Endodermal cell (in vitro differentiated cells): Measurements from ENCODE around the gene SLC35D1. TPM values are rescaled to one million over a fixed set of nuclear protein-coding genes. Genes with fewer than 3 reads are reported as not detected.

ENCODE experiments used
- DNase-seq: peaks from one replicate; pipeline ENCODE4 v3.0.0-alpha.2; 2017
- H3K27ac ChIP-seq: 2 replicates; pipeline ENCODE4 v1.5.1; 2013; ENCODE audit warnings: mild to moderate bottlenecking, low read depth, low read length, moderate library complexity
- H3K27me3 ChIP-seq: 2 replicates; pipeline ENCODE4 v1.6.1; 2013; ENCODE audit warnings: mild to moderate bottlenecking, low read length, moderate library complexity; ENCODE audit not compliant: insufficient read depth, control insufficient read depth, poor library complexity, severe bottlenecking
- H3K36me3 ChIP-seq: 2 replicates; pipeline ENCODE4 v1.7.0; 2013; ENCODE audit warnings: mild to moderate bottlenecking, low read length, moderate library complexity; ENCODE audit not compliant: control insufficient read depth, insufficient read depth
- H3K4me1 ChIP-seq: one replicate; pipeline ENCODE4 v1.7.0; 2013; ENCODE audit warnings: low read length; ENCODE audit not compliant: control insufficient read depth, insufficient read depth
- H3K4me3 ChIP-seq: 2 replicates; pipeline ENCODE4 v1.5.1; 2013; ENCODE audit warnings: mild to moderate bottlenecking, low read length, moderate library complexity
- H3K9ac ChIP-seq: 2 replicates; pipeline ENCODE4 v1.6.1; 2013; ENCODE audit warnings: mild to moderate bottlenecking, low read length, moderate library complexity; ENCODE audit not compliant: poor library complexity, severe bottlenecking; ENCODE audit errors: extremely low read depth
- H3K9me3 ChIP-seq: 2 replicates; pipeline ENCODE4 v1.6.1; 2013; ENCODE audit warnings: mild to moderate bottlenecking, low read length, moderate library complexity; ENCODE audit not compliant: control insufficient read depth
- H3K27ac Mint-ChIP-seq: 2 replicates; pipeline ENCODE4 v1.8.0; 2020; ENCODE audit warnings: mixed read lengths
- H3K27me3 Mint-ChIP-seq: 2 replicates; pipeline ENCODE4 v1.8.0; 2021; ENCODE audit warnings: mild to moderate bottlenecking, mixed read lengths; ENCODE audit not compliant: insufficient read depth
- H3K36me3 Mint-ChIP-seq: 2 replicates; pipeline ENCODE4 v1.8.0; 2020; ENCODE audit warnings: low read depth, mixed read lengths
- H3K4me1 Mint-ChIP-seq: 2 replicates; pipeline ENCODE4 v1.8.0; 2020; ENCODE audit warnings: mixed read lengths
- H3K4me3 Mint-ChIP-seq: 2 replicates; pipeline ENCODE4 v1.8.0; 2020; ENCODE audit warnings: mild to moderate bottlenecking, moderate library complexity, mixed read lengths
- H3K9me3 Mint-ChIP-seq: 2 replicates; pipeline ENCODE4 v1.8.0; 2020; ENCODE audit warnings: mild to moderate bottlenecking, mixed read lengths
- CTCF ChIP-seq: fragments of 200-600 bp; sonication (generic); conservative IDR thresholded peaks from 2 replicates; pipeline ENCODE4 v1.5.0; 2021; ENCODE audit warnings: antibody characterized with exemption, mild to moderate bottlenecking
- WGBS, 2 experiments: methylation state at CpG; one replicate each; pipeline versions ENCODE4 v1.1.5 to v1.1.7; 2013; ENCODE audit warnings: missing lambda C conversion rate in 2 of 2, mixed read lengths in 1 of 2; ENCODE audit not compliant: insufficient coverage in 1 of 2, insufficient read length in 1 of 2; 5-methylcytosine and 5-hydroxymethylcytosine counted together
- total RNA-seq, 2 donors: library from RNA; stranded (reverse); fragmentation: NEBNext Ultra II Directional in 1 of 2; extraction: Animal tissue kit (Norgen Biotek cat#: 25700) in 1 of 2; gene quantifications; 2 replicates in 1 of 2; 3 replicates in 1 of 2; pipeline ENCODE4 v1.2.1, GENCODE V29; 2021

SLC35D1 gene
- total RNA-seq, 2 donors from 2014 or later = 5.5 to 5.9 TPM

DNA sequence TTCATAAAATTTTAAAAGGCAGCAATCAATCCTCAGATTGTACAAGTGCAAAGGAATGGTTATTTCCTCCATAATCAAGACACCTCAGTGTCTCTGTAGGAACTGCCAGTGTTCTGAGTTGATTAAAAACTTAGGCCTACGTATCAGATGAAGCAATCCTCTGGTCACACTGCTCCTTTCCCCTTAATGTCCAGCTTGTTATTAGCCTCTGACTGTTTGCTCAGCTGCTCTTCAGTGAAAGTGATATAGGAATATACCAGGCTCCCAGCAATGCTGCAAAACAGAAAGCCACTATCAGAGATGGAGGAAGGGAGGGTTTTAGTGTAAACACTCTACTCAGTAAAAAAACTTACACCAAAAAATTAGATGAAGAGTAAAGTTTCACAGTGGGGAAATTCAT is 49.8 kb downstream of the SLC35D1 start:
- Mint-ChIP-seq H3K4me3 (no peak overlapping the region), H3K9me3 (no peaks in the 10 kb centered on the region), H3K27ac (no peak overlapping the region), H3K36me3 (peaks cover 17% of the 10 kb centered on the region), H3K4me1 (peaks cover 18% of the 10 kb centered on the region), H3K27me3 (no peaks in the 10 kb centered on the region)
- WGBS, 2 experiments = 82 to 90% methylated on average over 1 of the region's 1 CpG
- peaks cover 6% of the 10 kb centered on the region for H3K36me3 ChIP-seq
- no peak for TF ChIP-seq CTCF
- no peaks in the 10 kb centered on the region for H3K4me1 ChIP-seq
- no peaks in the 10 kb centered on the region for H3K9me3 ChIP-seq
- H3K27me3 ChIP-seq = no peaks in the 10 kb centered on the region
- no peak overlapping the region for H3K9ac ChIP-seq
- DNase-seq = no peak
- H3K27ac ChIP-seq = no peak overlapping the region
- no peak overlapping the region for H3K4me3 ChIP-seq

DNA sequence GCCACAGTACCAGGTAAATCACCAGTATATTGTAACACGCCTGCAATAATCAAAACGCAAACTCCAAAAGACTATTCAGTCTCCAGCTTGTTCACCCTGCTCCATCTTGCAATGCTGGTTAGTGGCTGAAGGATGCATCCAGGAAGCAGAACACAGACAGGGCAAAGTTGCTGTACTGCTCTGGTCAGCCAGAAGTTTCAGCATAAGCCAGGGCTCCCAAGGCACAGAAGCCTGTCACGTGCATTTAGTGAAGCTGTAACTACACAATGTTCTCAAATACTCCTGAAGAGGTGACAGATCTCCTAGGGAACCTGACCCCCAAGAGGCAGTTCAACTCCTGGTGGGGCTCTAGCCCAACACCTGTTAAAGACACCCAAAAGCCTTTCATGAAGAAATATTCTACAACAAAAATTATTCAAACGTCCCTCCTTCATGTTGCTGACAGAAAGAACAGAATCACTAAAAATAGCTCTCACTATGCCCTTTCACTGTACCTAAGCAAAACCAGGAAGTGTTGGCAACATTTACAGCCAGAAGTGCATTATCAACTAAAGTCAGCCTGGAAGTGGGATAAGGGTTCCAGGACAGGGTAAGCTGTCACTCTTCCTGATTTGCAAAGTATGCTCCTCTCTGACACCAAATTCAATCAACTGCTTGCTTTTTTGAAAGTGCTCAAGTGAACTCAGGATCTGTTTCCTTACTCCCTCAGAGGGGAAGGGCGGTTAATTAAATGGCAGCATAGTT is 52.1 kb downstream of the SLC35D1 start:
- H3K9ac ChIP-seq = no peak overlapping the region
- H3K4me1 ChIP-seq = no peaks in the 10 kb centered on the region
- DNase-seq = no peak
- H3K27ac Mint-ChIP-seq = no peak overlapping the region
- H3K36me3 Mint-ChIP-seq = peaks cover 14% of the 10 kb centered on the region
- no peak for TF ChIP-seq CTCF
- no peaks in the 10 kb centered on the region for H3K27me3 Mint-ChIP-seq
- H3K4me3 ChIP-seq = no peak overlapping the region
- H3K36me3 ChIP-seq = peaks cover 9% of the 10 kb centered on the region
- H3K4me3 Mint-ChIP-seq = no peak overlapping the region
- no peaks in the 10 kb centered on the region for H3K9me3 Mint-ChIP-seq
- 92 to 94% methylated on average over 4 to 5 of the region's 5 CpGs for WGBS, 2 experiments
- peaks cover 15% of the 10 kb centered on the region for H3K4me1 Mint-ChIP-seq
- H3K9me3 ChIP-seq = no peaks in the 10 kb centered on the region
- H3K27me3 ChIP-seq = no peaks in the 10 kb centered on the region
- no peak overlapping the region for H3K27ac ChIP-seq

GRCh38 chr1:66999640-67000400 is 54.1 kb downstream of the SLC35D1 start:
- no peak overlapping the region for H3K9ac ChIP-seq
- no peak overlapping the region for H3K27ac Mint-ChIP-seq
- H3K4me3 Mint-ChIP-seq = no peak overlapping the region

More at GRCh38 chr1:66999640-67000400, 54.1 kb downstream of the SLC35D1 start:
- Mint-ChIP-seq H3K36me3 (peaks cover 6% of the 10 kb centered on the region), H3K4me1 (peaks cover 15% of the 10 kb centered on the region), H3K9me3 (no peaks in the 10 kb centered on the region), H3K27me3 (no peaks in the 10 kb centered on the region)
- TF ChIP-seq CTCF = no peak
- H3K27me3 ChIP-seq = no peaks in the 10 kb centered on the region
- H3K27ac ChIP-seq = no peak overlapping the region
- no peak for DNase-seq
- no peaks in the 10 kb centered on the region for H3K4me1 ChIP-seq
- 57 to 87% methylated on average over 1 to 7 of the region's 7 CpGs for WGBS, 2 experiments
- no peak overlapping the region for H3K4me3 ChIP-seq
- peaks cover 12% of the 10 kb centered on the region for H3K36me3 ChIP-seq
- H3K9me3 ChIP-seq = no peaks in the 10 kb centered on the region
